B cell (primary cell): ENCODE results near the gene RTL5. TPM values are rescaled to one million over a fixed set of nuclear protein-coding genes. Genes with fewer than 3 reads are reported as not detected.

Experiments
- ATAC-seq: fragments of 200-7000 bp; cut with Tn5 transposase; one replicate; pipeline ENCODE4 v1.10.0; 2021; ENCODE audit warnings: low read depth, mild to moderate bottlenecking, moderate number of reproducible peaks, moderate library complexity
- CTCF ChIA-PET: fragments of 350-600 bp; sonication (Branson Sonifier 250); formaldehyde crosslinking; loops from one replicate; lab custom pipeline; 2021; ENCODE audit warnings: antibody characterized with exemption, inconsistent platforms; lab: Charles Lee
- POLR2A ChIA-PET: fragments of 350-600 bp; sonication (Branson Sonifier 250); formaldehyde crosslinking; loops from one replicate; lab custom pipeline; 2021; ENCODE audit warnings: antibody characterized with exemption; lab: Charles Lee
- DNase-seq: peaks from one replicate; pipeline ENCODE4 v3.0.0; 2013
- H2AFZ ChIP-seq: 2 replicates; pipeline ENCODE4 v1.6.1; 2012; ENCODE audit warnings: mild to moderate bottlenecking, low read depth, low read length; ENCODE audit not compliant: insufficient read depth, poor library complexity, severe bottlenecking
- H3K27ac ChIP-seq, 2 donors: 1 replicate in 1 of 2; 2 replicates in 1 of 2; pipeline ENCODE4 v1.5.1; 2012 to 2013; ENCODE audit warnings: low read length in 2 of 2, mild to moderate bottlenecking in 2 of 2, moderate library complexity in 1 of 2
- H3K27me3 ChIP-seq, 4 experiments: fragments of 200-600 bp in 1 of 4; sonication (generic) in 1 of 4; replicated peaks in 1 of 4; 1 replicate in 2 of 4; 2 replicates in 2 of 4; pipeline versions ENCODE4 v1.6.1 to v1.7.0; 2013 to 2016; ENCODE audit warnings: low read length in 3 of 4, mild to moderate bottlenecking in 2 of 4, mixed read lengths in 1 of 4, moderate library complexity in 1 of 4; ENCODE audit not compliant: insufficient read depth in 4 of 4, control insufficient read depth in 3 of 4; ENCODE audit errors: control extremely low read depth in 1 of 4
- H3K36me3 ChIP-seq, 2 experiments: replicated peaks in 1 of 2; 1 replicate in 1 of 2; 2 replicates in 1 of 2; pipeline versions ENCODE4 v1.6.1 to v1.7.1; 2013; ENCODE audit warnings: low read length in 1 of 2; ENCODE audit not compliant: insufficient read depth in 2 of 2, control insufficient read depth in 1 of 2; ENCODE audit errors: control extremely low read depth in 1 of 2, extremely low read depth in 1 of 2
- H3K4me1 ChIP-seq, 2 donors: fragments of 200-600 bp in 1 of 2; sonication (generic) in 1 of 2; 1 replicate in 1 of 2; 2 replicates in 1 of 2; pipeline versions ENCODE4 v1.5.1 to v1.6.1; 2013 to 2017; ENCODE audit warnings: low read length in 2 of 2; ENCODE audit not compliant: control insufficient read depth in 2 of 2, insufficient read depth in 2 of 2
- H3K4me2 ChIP-seq: replicated peaks from 2 replicates; pipeline ENCODE3; 2012; ENCODE audit warnings: mild to moderate bottlenecking, low read depth, low read length; ENCODE audit not compliant: poor library complexity, severe bottlenecking
- H3K4me3 ChIP-seq, 5 experiments: fragments of 200-600 bp in 1 of 5; sonication (generic) in 1 of 5; 1 replicate in 3 of 5; 2 replicates in 2 of 5; pipeline versions ENCODE4 v1.5.1 to v1.7.0; 2011 to 2016; ENCODE audit warnings: low read length in 4 of 5, mild to moderate bottlenecking in 4 of 5, low read depth in 2 of 5, control low read depth in 1 of 5, moderate library complexity in 1 of 5; ENCODE audit not compliant: insufficient read depth in 1 of 5; ENCODE audit errors: control extremely low read depth in 1 of 5, extremely low read depth in 1 of 5
- H3K79me2 ChIP-seq: fragments of 200-600 bp; sonication (generic); one replicate; pipeline ENCODE4 v1.6.0; 2016; ENCODE audit warnings: low read length; ENCODE audit not compliant: control insufficient read depth, insufficient read depth
- H3K9ac ChIP-seq: fragments of 200-600 bp; sonication (generic); 2 replicates; pipeline ENCODE4 v1.6.1; 2017; ENCODE audit warnings: mild to moderate bottlenecking, low read length, moderate library complexity
- H3K9me3 ChIP-seq, 3 donors: one replicate each; pipeline versions ENCODE4 v1.6.1 to v1.7.1; 2013; ENCODE audit warnings: low read length in 2 of 3; ENCODE audit not compliant: control insufficient read depth in 2 of 3, insufficient read depth in 1 of 3; ENCODE audit errors: control extremely low read depth in 1 of 3
- H4K20me1 ChIP-seq: 2 replicates; pipeline ENCODE4 v1.6.0; 2012; ENCODE audit warnings: mild to moderate bottlenecking, low read length; ENCODE audit not compliant: insufficient read depth, control insufficient read depth, poor library complexity, severe bottlenecking
- H3K27ac Mint-ChIP-seq: one replicate; pipeline ENCODE4 v1.8.0; 2021; ENCODE audit warnings: mixed read lengths
- H3K27me3 Mint-ChIP-seq: one replicate; pipeline ENCODE4 v1.8.0; 2021; ENCODE audit warnings: mixed read lengths
- H3K4me1 Mint-ChIP-seq: one replicate; pipeline ENCODE4 v1.8.0; 2021; ENCODE audit warnings: mixed read lengths
- H3K4me3 Mint-ChIP-seq: one replicate; pipeline ENCODE4 v1.8.0; 2021; ENCODE audit warnings: mixed read lengths
- H3K9me3 Mint-ChIP-seq: one replicate; pipeline ENCODE4 v1.8.0; 2022; ENCODE audit warnings: mixed read lengths; ENCODE audit not compliant: insufficient read depth
- CTCF ChIP-seq: fragments of 200-600 bp; IDR thresholded peaks from one replicate; pipeline ENCODE4 v1.8.0; 2022; ENCODE audit warnings: antibody characterized with exemption, mild to moderate bottlenecking
- EZH2 ChIP-seq: IDR thresholded peaks from 2 replicates; pipeline ENCODE4 v1.6.1; 2012; ENCODE audit warnings: borderline replicate concordance, low read depth, mild to moderate bottlenecking, moderate library complexity, low read length; ENCODE audit not compliant: insufficient read depth, poor library complexity, severe bottlenecking
- WGBS: methylation state at CpG from one replicate; pipeline ENCODE4 v1.1.5; 2013; ENCODE audit warnings: missing lambda C conversion rate; ENCODE audit not compliant: insufficient coverage; 5-methylcytosine and 5-hydroxymethylcytosine counted together
- intact Hi-C: fragments of 100-400 bp; cut with micrococcal nuclease; formaldehyde crosslinking; loops from one replicate; pipeline ENCODE4 v1.10.0; 2022
- polyA plus RNA-seq: library from polyadenylated mRNA; depleted of rRNA; stranded (reverse); fragments of >200 nt; gene quantifications from 2 replicates; pipeline ENCODE4 v1.2.3, GENCODE V29; 2012
- total RNA-seq, 2 donors: library from RNA; stranded (reverse); fragments of 120-200 nt in 1 of 2; gene quantifications; 1 replicate in 1 of 2; 2 replicates in 1 of 2; pipeline versions ENCODE4 v1.2.3 to v1.2.4, GENCODE V29; 2013 to 2022

The RTL5 gene
- total and polyA plus RNA-seq, 2 donors (not counting 1 experiment from before 2014, with no cell fraction given), result 1.0 to 22.4 TPM

- no peak for ATAC-seq
- no peak overlapping the region for H3K9ac ChIP-seq
- H3K4me3 ChIP-seq, result no peak overlapping the region
- H3K4me1 ChIP-seq, result peaks cover 0 to 5% of the 10 kb centered on the region in 2 donors
- peaks cover 3% of the 10 kb centered on the region for H3K4me1 Mint-ChIP-seq
- WGBS, result 90% methylated on average over 2 of the region's 7 CpGs
- H3K9me3 Mint-ChIP-seq, result no peaks in the 10 kb centered on the region
- no peaks in the 10 kb centered on the region for H3K36me3 ChIP-seq
- intact Hi-C loops, result no loop called here
- POLR2A ChIA-PET, result no interaction called here
- H3K4me2 ChIP-seq, result no peak overlapping the region
- TF ChIP-seq EZH2 (no peak), CTCF (no peak)
- H3K4me3 Mint-ChIP-seq, result no peak overlapping the region
- no peak overlapping the region for H3K27ac ChIP-seq
- no peaks in the 10 kb centered on the region for H3K79me2 ChIP-seq
- peaks cover 11% of the 10 kb centered on the region for H3K27me3 Mint-ChIP-seq
- no peaks in the 10 kb centered on the region for H3K9me3 ChIP-seq
- H2AFZ ChIP-seq, result no peak overlapping the region
- no peaks in the 10 kb centered on the region for H3K27me3 ChIP-seq
- CTCF ChIA-PET, result interaction anchor here (1.5 to 3.4 kb wide), 2 partner anchors 11 to 20 kb away, joined by 4 to 20 read pairs; no protein-coding TSS in a partner anchor
- DNase-seq, result no peak
- H4K20me1 ChIP-seq, result no peaks in the 10 kb centered on the region
- H3K27ac Mint-ChIP-seq, result no peak overlapping the region
Measured at GRCh38 chrX:72115380-72115779, 16.3 kb downstream of the RTL5 start.

DNA sequence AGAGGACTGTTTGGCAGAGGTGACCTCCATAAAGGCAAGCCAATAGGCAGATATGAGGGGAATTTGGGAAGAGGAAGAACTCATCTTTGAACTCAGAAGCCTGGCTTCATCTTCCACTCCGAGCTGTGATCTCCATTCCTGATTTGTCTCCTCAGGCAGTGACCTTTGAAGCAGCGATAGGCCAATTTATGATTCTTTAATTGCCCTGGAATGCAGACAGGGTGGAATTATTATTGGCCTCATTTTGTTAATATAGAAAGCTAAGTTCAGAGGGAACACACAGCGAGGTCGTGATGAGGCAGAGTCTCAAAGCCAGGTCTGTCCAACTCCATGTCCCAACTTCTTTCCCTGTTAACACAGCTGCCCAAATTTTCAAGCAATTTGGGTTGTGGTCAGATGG is 16.9 kb downstream of the RTL5 start:
- Histone ChIP-seq H2AFZ (no peak overlapping the region), H3K36me3 (no peaks in the 10 kb centered on the region), H3K9ac (no peak overlapping the region), H3K4me3 (no peak overlapping the region), H3K27ac (no peak overlapping the region), H3K79me2 (no peaks in the 10 kb centered on the region), H3K27me3 (no peaks in the 10 kb centered on the region), H4K20me1 (no peaks in the 10 kb centered on the region), H3K9me3 (no peaks in the 10 kb centered on the region), H3K4me2 (no peak overlapping the region), H3K4me1 (peaks cover 0 to 8% of the 10 kb centered on the region in 2 donors)
- H3K4me1 Mint-ChIP-seq, result peaks cover 8% of the 10 kb centered on the region
- TF ChIP-seq EZH2 (no peak), CTCF (no peak)
- CTCF ChIA-PET, result interaction anchor here (1.5 to 3.4 kb wide), 2 partner anchors 12 to 21 kb away, joined by 4 to 20 read pairs; no protein-coding TSS in a partner anchor
- H3K27me3 Mint-ChIP-seq, result peaks cover 11% of the 10 kb centered on the region
- H3K4me3 Mint-ChIP-seq, result no peak overlapping the region
- DNase-seq (no peak), ATAC-seq (no peak)
- H3K9me3 Mint-ChIP-seq, result no peaks in the 10 kb centered on the region
- POLR2A ChIA-PET, result no interaction called here
- intact Hi-C loops, result no loop called here
- H3K27ac Mint-ChIP-seq, result no peak overlapping the region
- no CpG with 5 or more reads among the region's 4 CpGs for WGBS
